ENCODE measurements around the gene KLF7.

Gene KLF7

DNA sequence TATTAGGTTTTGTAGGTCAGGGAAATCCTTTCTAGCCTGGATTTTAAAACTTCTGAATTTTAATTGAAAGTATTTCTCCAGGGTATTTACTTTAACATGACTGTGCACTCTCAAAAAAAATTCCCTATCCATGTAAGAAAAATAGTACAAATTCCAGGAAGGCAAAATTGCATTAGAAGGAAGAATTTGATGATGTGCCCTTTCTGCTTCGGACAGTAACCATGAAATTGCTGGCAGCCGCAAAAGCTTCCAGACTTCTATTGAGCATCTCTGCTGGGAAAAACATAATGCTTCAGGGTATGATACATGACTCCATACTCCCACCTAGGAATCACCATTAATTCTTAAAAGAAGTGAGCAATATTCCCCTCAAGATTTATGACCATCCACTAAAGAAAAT lies 17.2 kb upstream of the KLF7 start:
- Mint-ChIP-seq H3K27me3 (no peaks in the 10 kb centered on the region), H3K4me3 (no peak overlapping the region), H3K27ac (no peak overlapping the region), H3K36me3 (peaks cover 10% of the 10 kb centered on the region), H3K4me1 (no peaks in the 10 kb centered on the region), H3K9me3 (peaks cover 6% of the 10 kb centered on the region)
- no peak for ATAC-seq

- no peaks in the 10 kb centered on the region for H3K9me3 Mint-ChIP-seq
- H3K27me3 Mint-ChIP-seq, result no peaks in the 10 kb centered on the region
- H3K4me1 Mint-ChIP-seq, result peaks cover 4% of the 10 kb centered on the region
- H3K4me3 Mint-ChIP-seq, result no peak overlapping the region
- H3K27ac Mint-ChIP-seq, result no peak overlapping the region
- no peak for ATAC-seq
- H3K36me3 Mint-ChIP-seq, result no peaks in the 10 kb centered on the region
Measured at GRCh38 chr2:207181526-207182274, 16.0 kb upstream of the KLF7 start.

- H3K36me3 Mint-ChIP-seq, result no peaks in the 10 kb centered on the region
- H3K27me3 Mint-ChIP-seq, result no peaks in the 10 kb centered on the region
- H3K4me3 Mint-ChIP-seq, result no peak overlapping the region
Measured at GRCh38 chr2:207180741-207181140, 15.0 kb upstream of the KLF7 start.

DNA sequence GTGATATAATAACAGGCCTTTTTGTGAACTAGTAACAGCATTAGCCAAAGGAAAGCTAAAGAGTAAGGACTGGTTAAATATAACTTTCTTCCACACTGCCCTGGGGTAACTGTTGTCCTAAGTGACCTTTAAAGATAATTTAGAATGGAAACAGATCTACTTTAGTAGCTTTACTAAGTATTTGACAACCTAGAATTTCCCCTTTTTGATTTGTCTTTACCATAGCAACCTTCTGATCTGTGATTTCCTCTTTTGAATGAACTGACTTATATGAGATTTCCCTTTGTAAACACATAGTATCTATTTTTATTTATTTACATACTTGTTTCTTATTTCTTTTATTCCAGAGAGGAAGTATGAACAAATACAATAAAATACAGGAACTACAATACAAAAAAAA lies 10.5 kb upstream of the KLF7 start:
- Mint-ChIP-seq H3K36me3 (no peaks in the 10 kb centered on the region), H3K4me1 (peaks cover 11% of the 10 kb centered on the region), H3K4me3 (no peak overlapping the region), H3K27me3 (no peaks in the 10 kb centered on the region), H3K9me3 (peaks cover 2% of the 10 kb centered on the region), H3K27ac (peak overlapping the region; percentile 68)
- ATAC-seq, result peak; percentile 50

More at GRCh38 chr2:207180741-207181140, 15.0 kb upstream of the KLF7 start:
- no peaks in the 10 kb centered on the region for H3K9me3 Mint-ChIP-seq
- H3K4me1 Mint-ChIP-seq, result peaks cover 11% of the 10 kb centered on the region
- ATAC-seq, result no peak
- no peak overlapping the region for H3K27ac Mint-ChIP-seq

DNA sequence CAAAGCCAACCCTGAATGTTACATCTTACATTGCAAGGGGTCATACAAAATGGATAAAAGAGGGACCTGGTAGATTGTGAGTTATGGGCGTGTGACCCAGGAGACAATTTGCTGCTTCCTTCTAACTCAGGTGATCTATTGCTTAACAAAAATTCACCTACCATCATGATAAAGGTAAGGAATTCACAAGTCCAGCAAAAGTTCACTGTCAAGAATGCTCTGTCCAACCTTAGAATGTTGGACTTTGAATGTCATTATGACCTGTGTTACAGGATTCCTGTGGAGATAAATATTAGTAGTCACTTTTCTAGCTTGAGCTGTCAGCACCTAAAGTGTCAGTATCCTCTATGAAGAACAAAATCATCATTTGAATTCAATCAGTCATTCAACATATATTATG lies 7.9 kb upstream of the KLF7 start:
- ATAC-seq, result no peak
- Mint-ChIP-seq H3K36me3 (no peaks in the 10 kb centered on the region), H3K27ac (no peak overlapping the region), H3K9me3 (peaks cover 5% of the 10 kb centered on the region), H3K4me3 (no peak overlapping the region), H3K27me3 (no peaks in the 10 kb centered on the region), H3K4me1 (peaks cover 16% of the 10 kb centered on the region)

GRCh38 chr2:207167099-207167923 lies 1.6 kb upstream of the KLF7 start:
- Mint-ChIP-seq H3K36me3 (no peaks in the 10 kb centered on the region), H3K27ac (peak overlapping the region; percentile 95), H3K4me1 (peaks cover 42% of the 10 kb centered on the region), H3K27me3 (no peaks in the 10 kb centered on the region), H3K9me3 (peaks cover 3% of the 10 kb centered on the region), H3K4me3 (peak overlapping the region; percentile 98)
- ATAC-seq, result peak; percentile 17

DNA sequence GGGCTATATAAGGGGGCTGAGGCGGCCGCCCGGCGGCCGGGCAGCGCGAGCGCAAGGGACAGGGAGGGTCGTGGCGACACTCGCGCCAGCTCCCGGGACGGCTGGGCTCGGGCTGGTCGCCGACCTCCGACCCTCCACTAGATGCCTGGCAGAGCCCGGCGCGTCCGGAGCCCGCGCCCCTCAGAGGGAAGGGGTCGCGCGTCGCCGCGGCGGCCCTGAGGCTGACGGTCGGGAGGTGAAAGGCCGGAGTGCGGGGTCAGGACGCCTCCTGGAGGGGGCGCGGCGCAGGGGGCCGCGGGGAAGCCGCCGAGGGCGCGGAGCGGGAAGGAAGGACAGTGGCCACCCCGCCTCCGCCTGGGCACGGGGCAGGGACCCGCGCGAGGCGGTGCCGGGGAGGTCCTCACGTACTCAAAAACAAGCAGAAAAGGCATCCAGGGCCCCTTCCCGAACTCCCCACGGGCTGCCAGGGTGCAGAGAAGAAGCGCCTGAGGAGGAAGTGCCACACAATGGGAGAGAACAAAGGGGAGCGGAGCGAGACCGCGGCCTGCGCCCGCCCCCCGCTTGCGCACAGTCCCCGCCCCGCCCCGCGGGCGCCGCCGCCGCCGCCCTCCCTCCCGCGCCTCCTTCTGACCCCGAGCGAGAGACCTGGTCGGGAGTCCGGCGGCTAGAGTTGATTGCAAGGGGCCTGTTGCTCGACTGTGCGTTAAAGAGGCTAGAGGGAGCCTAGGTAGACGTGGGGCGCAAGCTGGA lies 776 bp upstream of the KLF7 start:
- Mint-ChIP-seq H3K27ac (peak overlapping the region; percentile 95), H3K36me3 (no peaks in the 10 kb centered on the region), H3K4me1 (peaks cover 50% of the 10 kb centered on the region), H3K9me3 (peaks cover 3% of the 10 kb centered on the region), H3K4me3 (peak overlapping the region; percentile 98), H3K27me3 (no peaks in the 10 kb centered on the region)
- ATAC-seq, result peak; percentile 79

GRCh38 chr2:207166039-207166348 lies 246 bp upstream of the KLF7 start:
- Mint-ChIP-seq H3K9me3 (peaks cover 3% of the 10 kb centered on the region), H3K4me3 (peak overlapping the region; percentile 98), H3K27ac (peak overlapping the region; percentile 95), H3K36me3 (no peaks in the 10 kb centered on the region), H3K4me1 (peaks cover 53% of the 10 kb centered on the region), H3K27me3 (no peaks in the 10 kb centered on the region)
- ATAC-seq, result peak; percentile 97

DNA sequence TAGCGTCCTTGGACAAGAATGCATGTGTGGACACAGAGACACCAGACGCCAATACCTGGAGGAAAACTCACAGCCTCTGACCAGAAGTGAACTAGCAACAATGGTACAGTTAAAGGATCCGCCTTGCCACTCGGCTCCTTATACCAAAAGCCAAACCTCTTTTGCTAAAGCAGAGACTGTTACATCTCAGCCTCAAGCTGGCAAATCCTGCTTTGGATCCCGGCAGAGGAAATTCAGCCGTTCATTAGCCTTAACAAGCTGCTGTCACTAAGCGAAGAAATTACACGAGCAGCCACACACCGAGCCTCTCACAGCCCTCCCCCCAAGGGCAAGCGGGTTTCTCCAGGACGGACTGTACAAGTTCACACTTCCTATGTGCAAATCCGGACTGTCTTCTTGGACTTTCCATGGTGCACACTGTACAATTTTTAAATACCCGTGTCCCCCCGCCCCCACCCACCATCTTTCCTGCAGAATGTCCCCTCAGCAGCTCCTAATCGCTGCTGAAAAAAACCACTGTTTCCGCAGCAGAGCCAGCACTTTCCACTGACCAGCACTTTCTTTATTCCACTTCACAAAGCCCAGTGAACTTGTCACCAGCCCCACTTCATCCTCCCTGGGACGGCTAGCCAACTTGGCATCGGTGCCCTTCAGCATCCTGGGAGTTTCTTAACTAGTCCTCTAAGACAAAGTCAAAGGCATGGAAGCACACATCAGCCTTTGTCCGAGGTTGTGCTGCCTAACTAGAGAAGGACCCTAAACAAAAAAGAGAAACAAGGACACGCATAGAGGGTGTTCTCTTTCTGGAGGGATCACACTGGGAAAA lies 1.5 kb downstream of the KLF7 start:
- Mint-ChIP-seq H3K4me1 (peaks cover 55% of the 10 kb centered on the region), H3K27me3 (no peaks in the 10 kb centered on the region), H3K36me3 (no peaks in the 10 kb centered on the region), H3K27ac (peak overlapping the region; percentile 95), H3K4me3 (peak overlapping the region; percentile 98), H3K9me3 (no peaks in the 10 kb centered on the region)
- ATAC-seq, result no peak

DNA sequence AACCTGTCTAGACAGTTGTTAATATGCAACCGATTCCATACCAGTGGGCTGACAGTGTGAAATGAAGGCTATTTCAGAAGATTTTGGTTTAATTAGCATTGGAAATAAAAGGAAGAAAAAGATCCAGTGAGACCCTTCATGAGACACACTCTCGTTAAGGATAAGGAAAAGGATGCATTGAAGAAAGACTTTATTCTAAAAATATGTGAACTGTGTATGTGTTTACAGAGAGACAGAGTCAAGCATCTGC lies 2.1 kb downstream of the KLF7 start:
- H3K4me3 Mint-ChIP-seq, result peak overlapping the region; percentile 98
- no peak for ATAC-seq
- H3K36me3 Mint-ChIP-seq, result no peaks in the 10 kb centered on the region
- peaks cover 60% of the 10 kb centered on the region for H3K4me1 Mint-ChIP-seq
- no peaks in the 10 kb centered on the region for H3K9me3 Mint-ChIP-seq
- no peaks in the 10 kb centered on the region for H3K27me3 Mint-ChIP-seq
- peak overlapping the region; percentile 95 for H3K27ac Mint-ChIP-seq

DNA sequence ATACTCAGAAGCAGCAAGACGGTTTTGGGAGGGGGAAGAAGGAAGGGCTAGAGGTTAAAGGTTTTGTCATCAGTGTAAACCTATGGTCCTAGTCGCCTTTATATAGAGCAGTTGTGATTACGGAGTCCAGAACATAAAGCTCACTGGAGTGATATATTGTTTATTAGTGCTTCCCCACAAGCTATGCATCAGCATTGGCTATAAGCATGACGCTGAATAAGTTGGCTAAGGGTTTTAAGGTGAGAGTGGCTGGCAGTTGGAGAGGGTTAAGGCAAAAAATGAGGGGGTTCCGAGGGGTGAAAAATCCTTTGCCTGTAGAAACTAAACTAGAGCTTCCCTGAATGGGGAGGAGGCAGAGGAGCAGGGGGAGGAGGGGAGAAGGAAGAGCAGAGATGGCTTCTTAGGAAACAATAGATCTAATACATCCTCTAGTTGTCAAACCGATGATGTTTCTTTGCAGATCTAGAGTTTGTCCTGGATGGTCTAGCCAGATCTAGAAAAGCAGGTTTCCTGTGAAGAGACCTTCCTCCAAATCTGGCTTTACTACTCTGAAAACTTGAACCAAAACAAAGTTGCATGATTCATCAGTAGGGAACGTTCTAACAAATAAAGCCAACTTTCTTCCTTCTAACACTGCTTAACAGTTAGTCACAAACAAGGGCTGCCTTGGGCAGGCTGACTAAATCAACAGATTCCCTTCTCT lies 2.5 kb downstream of the KLF7 start:
- Mint-ChIP-seq H3K36me3 (no peaks in the 10 kb centered on the region), H3K27me3 (no peaks in the 10 kb centered on the region), H3K4me3 (peak overlapping the region; percentile 98), H3K9me3 (no peaks in the 10 kb centered on the region), H3K27ac (peak overlapping the region; percentile 95), H3K4me1 (peaks cover 65% of the 10 kb centered on the region)
- no peak for ATAC-seq

GRCh38 chr2:207162316-207162715 lies 3.4 kb downstream of the KLF7 start:
- Mint-ChIP-seq H3K4me3 (peak overlapping the region; percentile 98), H3K27ac (no peak overlapping the region), H3K27me3 (no peaks in the 10 kb centered on the region), H3K4me1 (peaks cover 66% of the 10 kb centered on the region), H3K9me3 (no peaks in the 10 kb centered on the region), H3K36me3 (peaks cover 7% of the 10 kb centered on the region)
- no peak for ATAC-seq

- ATAC-seq, result no peak
- H3K4me1 Mint-ChIP-seq, result peaks cover 69% of the 10 kb centered on the region
- H3K4me3 Mint-ChIP-seq, result no peak overlapping the region
- no peak overlapping the region for H3K27ac Mint-ChIP-seq
- peaks cover 12% of the 10 kb centered on the region for H3K36me3 Mint-ChIP-seq
- no peaks in the 10 kb centered on the region for H3K9me3 Mint-ChIP-seq
- H3K27me3 Mint-ChIP-seq, result no peaks in the 10 kb centered on the region
Measured at GRCh38 chr2:207161247-207162123, 4.3 kb downstream of the KLF7 start.

- Mint-ChIP-seq H3K4me1 (peaks cover 78% of the 10 kb centered on the region), H3K27me3 (no peaks in the 10 kb centered on the region), H3K9me3 (no peaks in the 10 kb centered on the region), H3K27ac (no peak overlapping the region), H3K36me3 (peaks cover 18% of the 10 kb centered on the region), H3K4me3 (no peak overlapping the region)
- ATAC-seq, result no peak
Measured at GRCh38 chr2:207160115-207160514, 5.6 kb downstream of the KLF7 start.
